ENCODE results near the gene CBARP.

Gene CBARP

DNA sequence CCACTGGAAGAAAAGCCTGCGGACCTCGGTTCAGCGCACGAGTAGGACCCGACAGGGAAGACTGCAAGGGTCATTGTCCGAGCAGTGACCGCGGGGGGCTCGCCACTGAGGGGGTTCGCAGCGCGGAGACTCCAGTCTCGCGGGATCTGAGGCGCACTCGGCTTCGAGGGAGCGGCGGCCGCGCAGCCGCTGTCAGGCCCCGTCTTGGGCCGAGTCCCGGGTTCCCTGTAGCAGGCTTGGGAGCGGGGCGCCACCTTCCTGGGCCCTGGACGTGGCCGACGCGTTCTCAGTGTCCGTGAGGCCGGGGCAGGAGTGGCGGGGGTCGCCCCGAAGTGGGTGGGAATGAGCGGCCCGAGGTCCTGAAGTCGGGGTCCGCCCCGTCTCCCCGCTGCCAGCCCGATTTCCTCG is 37.1 kb upstream of the CBARP start:
- peak overlapping the region; percentile 26 to 47 for H3K4me3 ChIP-seq (replicated peaks in 1 of 2; ENCODE audit: low read depth in 2 of 2, low read length in 2 of 2)
- TF ChIP-seq, protein P1, sequence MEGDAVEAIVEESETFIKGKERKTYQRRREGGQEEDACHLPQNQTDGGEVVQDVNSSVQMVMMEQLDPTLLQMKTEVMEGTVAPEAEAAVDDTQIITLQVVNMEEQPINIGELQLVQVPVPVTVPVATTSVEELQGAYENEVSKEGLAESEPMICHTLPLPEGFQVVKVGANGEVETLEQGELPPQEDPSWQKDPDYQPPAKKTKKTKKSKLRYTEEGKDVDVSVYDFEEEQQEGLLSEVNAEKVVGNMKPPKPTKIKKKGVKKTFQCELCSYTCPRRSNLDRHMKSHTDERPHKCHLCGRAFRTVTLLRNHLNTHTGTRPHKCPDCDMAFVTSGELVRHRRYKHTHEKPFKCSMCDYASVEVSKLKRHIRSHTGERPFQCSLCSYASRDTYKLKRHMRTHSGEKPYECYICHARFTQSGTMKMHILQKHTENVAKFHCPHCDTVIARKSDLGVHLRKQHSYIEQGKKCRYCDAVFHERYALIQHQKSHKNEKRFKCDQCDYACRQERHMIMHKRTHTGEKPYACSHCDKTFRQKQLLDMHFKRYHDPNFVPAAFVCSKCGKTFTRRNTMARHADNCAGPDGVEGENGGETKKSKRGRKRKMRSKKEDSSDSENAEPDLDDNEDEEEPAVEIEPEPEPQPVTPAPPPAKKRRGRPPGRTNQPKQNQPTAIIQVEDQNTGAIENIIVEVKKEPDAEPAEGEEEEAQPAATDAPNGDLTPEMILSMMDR (IDR thresholded peaks at IDR 0.05; ENCODE audit: low read depth, low read length): no peak
- no peak for DNase-seq (ENCODE audit: low read depth in 2 of 2)

GRCh38 chr19:1274081-1274851 is 36.5 kb upstream of the CBARP start:
- TF ChIP-seq, protein P1 (IDR thresholded peaks at IDR 0.05; ENCODE audit: low read depth, low read length): no peak
- peak in 1 of 2 donors; percentile 3 for DNase-seq (ENCODE audit: low read depth in 2 of 2)
- peak overlapping the region in 1 of 2 donors; percentile 47 for H3K4me3 ChIP-seq (replicated peaks in 1 of 2; ENCODE audit: low read depth in 2 of 2, low read length in 2 of 2)

DNA sequence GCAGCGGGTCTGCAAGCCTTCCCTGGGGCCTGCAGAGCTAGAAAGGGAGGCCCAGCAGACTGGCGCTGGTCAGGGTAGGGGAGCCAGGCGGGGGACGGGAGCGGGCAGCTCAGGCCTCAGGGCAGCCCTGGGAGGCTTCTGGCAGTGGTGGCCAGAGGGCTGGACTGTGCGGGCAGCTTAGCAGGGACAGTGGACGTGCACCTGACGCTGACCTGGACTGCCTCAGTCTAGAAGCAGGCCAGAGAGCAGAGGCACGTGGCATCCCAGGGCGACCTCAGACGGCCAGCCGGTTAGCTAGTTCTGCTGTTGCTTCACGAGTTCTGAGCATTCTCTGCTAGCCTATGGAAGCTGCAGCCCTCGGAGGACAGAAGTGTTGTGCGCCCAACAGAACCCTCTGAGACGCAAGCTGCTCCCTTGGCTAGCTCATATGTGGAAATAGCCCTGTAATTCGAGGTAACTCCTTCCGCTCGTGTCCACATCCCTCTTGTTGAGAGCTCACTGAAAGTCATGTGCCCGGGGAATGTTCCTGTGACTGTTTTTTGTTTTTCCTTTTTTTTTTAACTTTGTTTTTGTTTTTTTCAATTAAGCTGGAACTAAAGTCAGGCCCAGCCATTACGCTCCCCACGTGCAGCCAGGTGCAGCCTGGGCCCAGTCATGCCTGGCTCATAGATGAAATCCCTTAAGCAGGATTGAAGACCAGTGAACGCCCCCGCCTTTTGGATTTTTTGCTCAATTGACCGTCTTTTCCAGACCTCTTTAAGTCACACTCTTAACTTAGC is 35.6 kb upstream of the CBARP start:
- DNase-seq (ENCODE audit: low read depth in 2 of 2): peak in 1 of 2 donors; percentile 18
- H3K4me3 ChIP-seq (replicated peaks in 1 of 2; ENCODE audit: low read depth in 2 of 2, low read length in 2 of 2): no peak overlapping the region
- TF ChIP-seq, protein P1 (IDR thresholded peaks at IDR 0.05; ENCODE audit: low read depth, low read length): no peak

- peak in 1 of 2 donors; percentile 12 for DNase-seq (ENCODE audit: low read depth in 2 of 2)
- TF ChIP-seq, protein P1 (IDR thresholded peaks at IDR 0.05; ENCODE audit: low read depth, low read length): no peak
- H3K4me3 ChIP-seq (replicated peaks in 1 of 2; ENCODE audit: low read depth in 2 of 2, low read length in 2 of 2): no peak overlapping the region
Observed at GRCh38 chr19:1272423-1273262, 34.8 kb upstream of the CBARP start.

- no peak for DNase-seq (ENCODE audit: low read depth in 2 of 2)
- H3K4me3 ChIP-seq (replicated peaks in 1 of 2; ENCODE audit: low read depth in 2 of 2, low read length in 2 of 2): peak overlapping the region in 1 of 2 donors; percentile 82
Observed at GRCh38 chr19:1271528-1272422, 34.0 kb upstream of the CBARP start.

More at GRCh38 chr19:1271528-1272422, 34.0 kb upstream of the CBARP start:
- TF ChIP-seq, protein P1 (IDR thresholded peaks at IDR 0.05; ENCODE audit: low read depth, low read length): no peak
